Left renal cortex interstitium (tissue), 4 donors: ENCODE results near the gene PCED1B. TPM values are rescaled to one million over a fixed set of nuclear protein-coding genes. Genes with fewer than 3 reads are reported as not detected.

Source experiments
- DNase-seq, 4 donors: peaks; one replicate each; pipeline ENCODE4 v3.0.0-alpha.2; 2013; ENCODE audit warnings: low read depth in 4 of 4, low spot score in 2 of 4, missing footprints in 1 of 4
- polyA plus RNA-seq, 4 donors: library from polyadenylated mRNA; unstranded; fragments of 120-200 nt; gene quantifications; one replicate each; pipeline ENCODE4 v1.2.1, GENCODE V29; 2013; ENCODE audit not compliant: insufficient read length in 4 of 4

PCED1B gene
- polyA plus RNA-seq, 4 donors, result 4.0 to 5.9 (median 4.4) TPM

- DNase-seq, result no peak
Observed at GRCh38 chr12:47224563-47225133, 145.2 kb downstream of the PCED1B start.

DNA sequence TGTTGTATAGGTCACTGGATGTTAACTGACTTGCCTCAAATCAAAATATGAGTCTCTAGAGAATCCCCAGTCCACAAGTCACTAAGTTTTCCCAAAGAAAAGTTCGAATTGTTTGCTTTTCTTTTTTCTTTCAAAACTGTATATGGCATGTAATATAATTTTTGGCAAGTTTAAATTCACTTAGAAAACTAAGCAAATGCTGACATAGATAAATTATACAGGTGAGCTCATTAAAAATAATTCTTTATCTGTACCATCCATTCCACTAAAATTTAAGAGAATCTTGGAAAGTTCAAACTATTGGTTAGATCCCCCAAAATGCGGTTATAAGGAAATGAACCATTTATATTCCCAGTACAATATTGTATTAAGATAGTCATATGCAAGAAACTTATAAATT, 145.9 kb downstream of the PCED1B start:
- DNase-seq, result no peak

- DNase-seq, result no peak
Observed at GRCh38 chr12:47226199-47226598, 146.8 kb downstream of the PCED1B start.

GRCh38 chr12:47228802-47229201, 149.4 kb downstream of the PCED1B start:
- no peak for DNase-seq

DNA sequence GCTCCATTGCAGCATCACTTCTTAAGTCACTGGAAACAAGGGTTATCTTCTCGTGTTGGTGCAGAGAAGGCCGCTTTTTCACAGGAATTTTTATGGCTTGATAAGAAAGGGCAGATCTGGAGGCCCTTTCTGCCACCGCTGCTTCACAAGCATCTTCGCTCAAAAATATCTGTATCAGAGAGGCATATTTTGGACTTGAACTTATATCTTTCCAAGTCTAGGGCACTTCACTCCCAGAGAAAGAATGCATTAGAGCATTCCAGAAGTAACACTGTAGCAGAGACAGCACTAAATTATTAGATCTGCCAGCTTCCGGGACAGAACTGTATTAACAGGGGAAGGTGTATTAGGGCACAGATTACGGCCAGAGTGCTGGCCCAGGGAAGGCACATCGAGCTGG, 152.0 kb downstream of the PCED1B start:
- DNase-seq, result no peak

DNA sequence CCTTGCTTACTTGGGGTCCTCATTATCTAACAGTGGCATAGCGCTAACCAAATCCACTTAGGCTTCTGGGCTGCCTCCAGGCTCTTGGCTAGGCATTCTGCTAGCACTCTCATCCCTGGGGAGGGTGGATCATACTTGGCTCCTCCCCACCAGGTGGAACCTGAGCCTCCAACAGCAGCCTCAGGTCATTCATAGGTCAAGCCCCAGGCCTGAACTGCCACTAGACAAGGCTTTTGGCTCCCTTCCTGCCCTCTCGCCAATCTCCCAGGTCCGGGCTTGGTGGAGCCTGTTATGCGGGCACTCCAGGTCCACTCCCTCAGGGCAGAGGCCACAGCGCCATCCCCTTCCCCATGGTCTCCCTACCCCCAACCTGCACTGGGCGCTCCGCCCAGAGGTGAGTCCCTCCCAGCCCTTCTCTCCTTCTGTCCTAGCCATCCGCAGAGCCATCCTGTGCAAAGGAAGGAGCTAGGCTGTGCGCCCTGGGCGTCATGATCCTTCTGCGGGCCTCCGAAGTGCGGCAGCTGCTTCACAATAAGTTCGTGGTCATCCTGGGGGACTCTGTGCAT, 155.2 kb downstream of the PCED1B start:
- DNase-seq, result no peak

DNA sequence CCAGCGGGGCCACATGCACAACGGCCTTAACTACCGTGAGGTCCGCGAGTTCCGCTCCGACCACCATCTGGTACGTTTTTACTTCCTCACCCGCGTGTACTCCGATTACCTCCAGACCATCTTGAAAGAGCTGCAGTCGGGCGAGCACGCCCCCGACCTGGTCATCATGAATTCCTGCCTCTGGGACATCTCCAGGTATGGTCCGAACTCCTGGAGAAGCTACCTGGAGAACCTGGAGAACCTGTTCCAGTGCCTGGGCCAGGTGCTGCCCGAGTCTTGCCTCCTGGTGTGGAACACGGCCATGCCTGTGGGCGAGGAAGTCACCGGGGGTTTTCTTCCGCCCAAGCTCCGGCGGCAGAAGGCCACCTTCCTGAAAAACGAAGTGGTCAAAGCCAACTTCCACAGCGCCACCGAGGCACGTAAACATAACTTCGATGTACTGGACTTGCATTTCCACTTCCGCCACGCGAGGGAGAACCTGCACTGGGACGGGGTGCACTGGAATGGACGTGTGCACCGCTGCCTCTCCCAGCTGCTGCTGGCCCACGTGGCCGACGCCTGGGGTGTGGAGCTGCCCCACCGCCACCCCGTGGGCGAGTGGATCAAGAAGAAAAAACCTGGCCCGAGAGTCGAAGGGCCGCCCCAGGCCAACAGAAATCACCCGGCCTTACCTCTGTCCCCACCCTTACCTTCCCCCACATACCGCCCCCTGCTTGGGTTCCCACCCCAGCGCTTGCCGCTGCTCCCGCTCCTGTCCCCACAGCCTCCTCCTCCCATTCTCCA, 156.0 kb downstream of the PCED1B start:
- DNase-seq, result no peak

DNA sequence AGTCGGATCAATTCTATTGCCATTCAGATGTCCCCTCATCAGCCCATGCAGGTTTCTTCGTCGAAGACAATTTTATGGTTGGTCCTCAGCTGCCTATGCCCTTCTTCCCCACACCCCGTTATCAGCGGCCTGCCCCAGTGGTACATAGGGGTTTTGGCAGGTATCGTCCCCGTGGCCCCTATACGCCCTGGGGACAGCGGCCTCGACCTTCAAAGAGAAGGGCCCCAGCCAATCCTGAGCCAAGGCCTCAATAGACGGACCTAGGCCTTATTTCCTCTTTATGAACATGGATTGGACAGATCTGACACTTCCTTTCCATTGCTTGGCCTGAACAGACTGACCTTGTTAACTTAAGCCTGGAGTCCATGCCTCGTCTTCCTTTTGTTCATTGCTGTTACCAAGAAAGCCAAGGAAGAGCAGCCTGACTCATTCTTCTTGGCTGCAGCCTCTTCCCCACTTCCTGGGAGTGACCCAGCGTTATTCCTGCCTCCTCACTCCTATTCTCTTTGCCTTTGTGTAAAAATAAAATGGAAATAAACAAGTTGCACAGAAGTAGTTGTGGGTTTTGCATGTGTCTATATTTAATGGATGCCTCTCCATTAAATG, 156.8 kb downstream of the PCED1B start:
- no peak for DNase-seq

DNA sequence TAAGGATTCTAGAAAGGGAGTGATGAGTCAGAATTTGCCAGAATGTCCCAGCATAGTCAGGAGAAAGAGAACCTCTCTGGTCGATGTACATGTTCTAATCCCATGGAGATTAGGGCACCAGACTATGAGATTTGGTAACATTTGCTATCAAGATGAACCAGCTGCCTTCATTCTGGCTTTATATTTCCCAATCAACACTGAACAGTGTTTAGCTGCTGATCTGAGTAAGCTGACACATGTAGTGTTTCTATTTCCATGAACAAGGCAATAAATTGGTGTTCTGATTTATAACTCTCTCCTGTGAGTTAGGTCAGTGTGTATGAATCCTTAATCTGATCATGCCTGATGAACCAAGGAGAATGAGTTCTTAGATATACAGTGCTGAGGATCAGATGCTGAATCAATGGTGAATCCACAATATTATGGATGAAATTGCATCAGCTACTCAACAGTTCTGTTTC, 158.4 kb downstream of the PCED1B start:
- DNase-seq, result no peak

DNA sequence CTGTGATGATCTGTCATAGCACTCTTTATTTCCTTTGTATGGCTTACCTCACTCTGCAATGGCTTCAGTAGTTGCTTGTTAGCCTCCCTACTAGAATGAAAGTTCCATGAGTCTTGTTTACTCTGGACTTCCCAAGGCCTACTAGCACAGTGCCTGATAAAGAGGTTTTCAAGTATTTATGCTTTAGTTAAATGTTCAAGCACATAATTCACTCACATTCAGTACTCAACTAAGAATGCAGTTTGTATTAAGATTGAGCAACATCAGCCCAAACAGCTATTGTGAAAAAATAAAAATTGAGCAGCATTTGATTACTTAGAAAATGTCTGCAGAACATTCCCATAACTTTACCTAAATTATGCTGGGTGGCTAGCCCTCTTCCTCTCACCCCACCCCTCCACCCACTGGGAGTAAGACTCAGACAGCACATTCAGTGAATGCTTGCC, 159.3 kb downstream of the PCED1B start:
- no peak for DNase-seq

- DNase-seq, result no peak
Observed at GRCh38 chr12:47242426-47242825, 163.0 kb downstream of the PCED1B start.

GRCh38 chr12:47244835-47245234, 165.4 kb downstream of the PCED1B start:
- DNase-seq, result no peak

DNA sequence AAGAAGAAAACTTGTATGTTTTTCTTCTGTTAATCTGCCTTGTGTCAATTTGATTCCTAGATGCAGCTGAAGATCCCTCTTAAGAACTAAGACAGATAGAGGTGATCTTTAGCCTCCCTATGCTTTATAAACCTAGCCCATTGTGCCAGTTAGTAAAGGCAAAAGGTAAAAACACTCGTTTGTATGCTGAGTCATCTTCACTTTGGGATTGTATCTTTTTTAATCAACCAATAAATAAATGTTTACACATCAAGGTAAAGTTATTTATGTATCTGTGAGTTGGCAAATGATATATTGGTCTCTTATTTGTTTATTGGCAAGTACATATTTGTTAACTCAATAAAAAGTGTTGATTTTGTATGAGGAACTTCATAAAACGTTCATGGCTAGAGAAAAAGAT, 166.2 kb downstream of the PCED1B start:
- DNase-seq, result no peak

DNA sequence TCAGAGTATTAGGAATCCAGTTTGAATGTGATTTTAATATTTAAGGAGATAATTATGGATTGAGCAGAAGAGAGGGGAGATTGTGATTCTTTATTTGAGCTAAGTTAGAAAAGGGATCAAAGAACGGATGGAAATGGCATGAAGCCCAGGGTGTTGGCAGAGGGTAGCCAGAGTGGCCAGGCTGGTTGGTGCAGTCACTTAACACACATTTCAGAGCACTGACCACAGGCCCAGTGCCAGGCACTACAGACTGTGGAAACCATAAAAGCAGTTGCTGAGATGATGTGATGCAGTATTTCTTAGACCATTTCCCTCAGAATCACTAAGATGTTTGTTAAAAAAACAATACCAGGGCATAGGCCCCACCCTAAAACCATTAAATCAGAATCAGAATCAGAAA, 168.0 kb downstream of the PCED1B start:
- DNase-seq, result no peak

GRCh38 chr12:47249082-47249481, 169.7 kb downstream of the PCED1B start:
- no peak for DNase-seq

DNA sequence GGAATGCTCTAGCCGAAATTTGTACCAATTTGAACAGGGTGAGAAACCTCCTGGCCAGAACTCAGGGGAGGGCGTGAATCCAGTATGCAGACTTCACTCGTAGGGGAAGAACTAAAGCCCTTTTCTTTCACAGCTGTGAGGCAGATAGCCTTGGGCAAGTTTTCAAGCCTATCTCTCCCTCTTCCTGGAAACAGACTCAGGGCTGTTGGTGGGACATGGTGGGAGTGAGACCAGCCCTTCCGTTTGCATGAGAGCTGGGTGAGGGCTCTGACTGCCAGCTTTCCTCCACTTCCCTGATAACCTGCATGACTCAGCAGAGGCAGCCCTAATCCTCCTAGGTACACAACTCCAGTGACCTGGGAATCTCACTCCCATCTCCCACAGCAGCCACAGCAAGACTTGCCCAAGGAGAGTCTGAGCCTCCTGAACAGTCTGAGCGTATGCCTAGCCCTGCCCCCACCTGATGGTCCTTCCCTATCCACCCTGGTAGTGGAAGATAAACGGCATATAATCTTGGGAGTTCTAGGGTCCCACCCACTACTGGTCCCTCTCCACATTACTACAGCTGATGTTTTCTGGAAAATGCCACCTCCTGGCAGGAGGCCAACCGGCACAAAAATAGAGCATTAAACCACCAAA, 170.4 kb downstream of the PCED1B start:
- DNase-seq, result no peak

DNA sequence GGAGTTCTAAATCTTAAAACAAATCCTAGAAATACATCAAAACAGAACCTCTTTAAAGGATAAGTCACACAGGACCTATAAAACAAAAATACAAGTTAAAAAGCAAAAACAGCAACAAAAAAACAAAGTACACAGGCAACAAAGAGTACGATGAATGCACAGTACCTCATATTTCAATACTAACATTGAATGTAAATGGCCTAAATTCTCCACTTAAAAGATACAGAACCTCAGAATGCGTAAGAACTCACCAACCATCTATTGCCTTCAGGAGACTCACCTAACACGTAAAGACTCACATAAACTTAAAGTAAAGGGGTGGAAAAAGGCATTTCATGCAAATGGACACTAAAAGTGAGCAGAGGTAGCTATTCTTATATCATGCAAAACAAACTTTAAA, 172.5 kb downstream of the PCED1B start:
- DNase-seq, result no peak

DNA sequence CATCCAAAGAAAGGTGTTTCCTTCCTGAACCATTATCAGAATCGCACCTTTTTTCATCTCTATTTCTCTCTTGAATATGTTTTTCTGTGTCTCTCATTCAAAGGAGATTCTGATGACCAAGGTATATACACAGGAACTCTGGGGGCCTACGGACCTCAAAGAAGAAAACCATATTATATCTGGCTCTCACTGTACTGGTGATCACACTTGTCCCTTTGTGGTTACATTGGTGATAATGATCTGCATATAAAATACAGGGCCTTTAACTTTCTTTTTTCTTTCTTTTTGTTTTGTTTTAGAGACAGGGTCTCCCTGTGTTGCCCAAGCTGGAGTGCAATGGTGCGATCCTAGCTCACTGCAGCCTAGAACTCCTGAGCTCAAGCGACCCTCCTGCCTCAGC, 185.5 kb downstream of the PCED1B start:
- DNase-seq, result no peak

GRCh38 chr12:47265391-47265790, 186.0 kb downstream of the PCED1B start:
- no peak for DNase-seq

GRCh38 chr12:47267571-47267970, 188.2 kb downstream of the PCED1B start:
- DNase-seq, result no peak
